Suprapubic skin (tissue), 4 donors: Measurements from ENCODE around the gene SLC39A3. TPM values are rescaled to one million over a fixed set of nuclear protein-coding genes. Genes with fewer than 3 reads are reported as not detected.

ENCODE experiments used
- DNase-seq, 2 donors: peaks; one replicate each; pipeline ENCODE4 v3.0.0-alpha.2; 2019; ENCODE audit warnings: low spot score in 2 of 2
- H3K27ac ChIP-seq: fragments of 200-600 bp; sonication (generic); one replicate; pipeline ENCODE4 v1.5.1; 2019
- H3K27me3 ChIP-seq: fragments of 200-600 bp; sonication (generic); one replicate; pipeline ENCODE4 v1.5.1; 2019
- H3K36me3 ChIP-seq: fragments of 200-600 bp; sonication (generic); one replicate; pipeline ENCODE4 v1.5.1; 2019
- H3K4me1 ChIP-seq: fragments of 200-600 bp; sonication (generic); one replicate; pipeline ENCODE4 v1.5.1; 2019
- H3K4me3 ChIP-seq: fragments of 200-600 bp; sonication (generic); one replicate; pipeline ENCODE4 v1.5.1; 2019; ENCODE audit warnings: mild to moderate bottlenecking
- H3K9me3 ChIP-seq: fragments of 200-600 bp; sonication (generic); one replicate; pipeline ENCODE4 v1.5.1; 2019
- EP300 ChIP-seq: sonication (generic); formaldehyde crosslinking; IDR thresholded peaks from one replicate; pipeline ENCODE4 v1.6.1; 2017; ENCODE audit warnings: antibody characterized with exemption
- POLR2A ChIP-seq, 2 donors: fragments of 450-650 bp; IDR thresholded peaks; one replicate each; pipeline ENCODE4 v1.6.1; 2017; ENCODE audit warnings: antibody characterized with exemption in 2 of 2, mild to moderate bottlenecking in 2 of 2, moderate library complexity in 2 of 2
- POLR2AphosphoS5 ChIP-seq, 3 donors: sonication (generic); formaldehyde crosslinking; IDR thresholded peaks; one replicate each; pipeline ENCODE4 v1.6.1; 2017; ENCODE audit warnings: antibody characterized with exemption in 3 of 3
- WGBS: methylation state at CpG from one replicate; pipeline ENCODE4 v1.1.5; 2018; 5-methylcytosine and 5-hydroxymethylcytosine counted together
- total RNA-seq, 4 donors: library from RNA; depleted of rRNA; stranded (reverse); fragments of >200 nt; gene quantifications; one replicate each; pipeline ENCODE4 v1.1.0, GENCODE V29; 2016
- TF ChIP-seq, protein P1 (sequence below), 2 donors: fragments of 200-600 bp in 1 of 2; fragments of 450-650 bp in 1 of 2; sonication (generic) in 1 of 2; IDR thresholded peaks; one replicate each; pipeline ENCODE4 v1.5.1; 2016 to 2019; ENCODE audit warnings: antibody characterized with exemption in 2 of 2, mild to moderate bottlenecking in 1 of 2, moderate library complexity in 1 of 2

SLC39A3 gene
- total RNA-seq, 4 donors from 2014 or later, result 8.0 to 31.1 (median 23.0) TPM

GRCh38 chr19:2727640-2727944 is 12.2 kb downstream of the SLC39A3 start:
- Histone ChIP-seq H3K27me3 (peaks cover 30% of the 10 kb centered on the region), H3K36me3 (peaks cover 10% of the 10 kb centered on the region), H3K9me3 (no peaks in the 10 kb centered on the region), H3K27ac (no peak overlapping the region), H3K4me1 (peaks cover 21% of the 10 kb centered on the region), H3K4me3 (no peak overlapping the region)
- 65% methylated on average over 10 of the region's 16 CpGs for WGBS
- TF ChIP-seq EP300, result no peak
- TF ChIP-seq POLR2A (IDR thresholded peaks at IDR 0.05), result no peak
- no peak for TF ChIP-seq POLR2AphosphoS5 (IDR thresholded peaks at IDR 0.05)
- TF ChIP-seq, protein P1, sequence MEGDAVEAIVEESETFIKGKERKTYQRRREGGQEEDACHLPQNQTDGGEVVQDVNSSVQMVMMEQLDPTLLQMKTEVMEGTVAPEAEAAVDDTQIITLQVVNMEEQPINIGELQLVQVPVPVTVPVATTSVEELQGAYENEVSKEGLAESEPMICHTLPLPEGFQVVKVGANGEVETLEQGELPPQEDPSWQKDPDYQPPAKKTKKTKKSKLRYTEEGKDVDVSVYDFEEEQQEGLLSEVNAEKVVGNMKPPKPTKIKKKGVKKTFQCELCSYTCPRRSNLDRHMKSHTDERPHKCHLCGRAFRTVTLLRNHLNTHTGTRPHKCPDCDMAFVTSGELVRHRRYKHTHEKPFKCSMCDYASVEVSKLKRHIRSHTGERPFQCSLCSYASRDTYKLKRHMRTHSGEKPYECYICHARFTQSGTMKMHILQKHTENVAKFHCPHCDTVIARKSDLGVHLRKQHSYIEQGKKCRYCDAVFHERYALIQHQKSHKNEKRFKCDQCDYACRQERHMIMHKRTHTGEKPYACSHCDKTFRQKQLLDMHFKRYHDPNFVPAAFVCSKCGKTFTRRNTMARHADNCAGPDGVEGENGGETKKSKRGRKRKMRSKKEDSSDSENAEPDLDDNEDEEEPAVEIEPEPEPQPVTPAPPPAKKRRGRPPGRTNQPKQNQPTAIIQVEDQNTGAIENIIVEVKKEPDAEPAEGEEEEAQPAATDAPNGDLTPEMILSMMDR (IDR thresholded peaks at IDR 0.05), result no peak
- no peak for DNase-seq

DNA sequence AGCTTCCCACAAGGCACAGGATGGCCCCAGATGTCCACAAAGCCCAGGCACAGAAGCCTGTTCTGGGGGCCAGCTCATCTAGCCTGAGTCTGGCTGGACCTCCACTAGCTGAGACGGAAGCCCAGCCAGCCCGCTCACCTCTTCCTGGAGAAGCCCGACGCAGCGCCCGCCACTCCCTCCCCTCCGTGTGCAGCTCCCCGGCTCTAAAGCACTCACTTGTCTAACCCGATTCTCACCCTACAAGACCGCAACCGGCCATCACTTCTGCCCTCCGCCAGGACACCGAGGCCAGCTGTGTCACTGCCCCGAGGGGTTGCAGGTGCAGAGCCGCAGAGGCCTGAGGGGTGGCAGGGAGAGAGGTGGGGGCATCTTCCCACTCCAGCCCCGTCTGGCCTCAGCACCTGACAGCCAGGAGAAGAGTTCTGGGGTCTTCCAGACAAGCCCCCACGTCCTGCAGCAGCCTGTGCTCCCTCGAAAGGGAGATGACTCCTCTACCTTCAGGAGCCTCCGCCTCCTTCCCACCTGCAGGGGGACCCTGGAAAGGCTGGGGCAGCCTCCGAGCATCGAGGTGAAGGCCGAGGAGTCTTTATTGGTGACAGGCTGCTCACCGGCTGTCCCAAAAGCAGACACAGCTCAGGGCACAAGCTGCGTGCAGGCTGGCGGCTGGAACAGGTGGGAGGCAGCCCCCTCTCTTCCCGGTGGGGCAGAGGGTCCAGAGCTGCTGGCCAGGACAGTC is 12.7 kb downstream of the SLC39A3 start:
- TF ChIP-seq, protein P1 (IDR thresholded peaks at IDR 0.05), result no peak
- no peak for TF ChIP-seq POLR2A (IDR thresholded peaks at IDR 0.05)
- no peak for TF ChIP-seq POLR2AphosphoS5 (IDR thresholded peaks at IDR 0.05)
- no peak for TF ChIP-seq EP300
- H3K27ac ChIP-seq, result no peak overlapping the region
- no peak for DNase-seq
- H3K36me3 ChIP-seq, result peaks cover 5% of the 10 kb centered on the region
- H3K4me1 ChIP-seq, result peaks cover 24% of the 10 kb centered on the region
- H3K4me3 ChIP-seq, result no peak overlapping the region
- H3K27me3 ChIP-seq, result peaks cover 34% of the 10 kb centered on the region
- WGBS, result 4% methylated on average over 15 of the region's 26 CpGs
- H3K9me3 ChIP-seq, result no peaks in the 10 kb centered on the region

DNA sequence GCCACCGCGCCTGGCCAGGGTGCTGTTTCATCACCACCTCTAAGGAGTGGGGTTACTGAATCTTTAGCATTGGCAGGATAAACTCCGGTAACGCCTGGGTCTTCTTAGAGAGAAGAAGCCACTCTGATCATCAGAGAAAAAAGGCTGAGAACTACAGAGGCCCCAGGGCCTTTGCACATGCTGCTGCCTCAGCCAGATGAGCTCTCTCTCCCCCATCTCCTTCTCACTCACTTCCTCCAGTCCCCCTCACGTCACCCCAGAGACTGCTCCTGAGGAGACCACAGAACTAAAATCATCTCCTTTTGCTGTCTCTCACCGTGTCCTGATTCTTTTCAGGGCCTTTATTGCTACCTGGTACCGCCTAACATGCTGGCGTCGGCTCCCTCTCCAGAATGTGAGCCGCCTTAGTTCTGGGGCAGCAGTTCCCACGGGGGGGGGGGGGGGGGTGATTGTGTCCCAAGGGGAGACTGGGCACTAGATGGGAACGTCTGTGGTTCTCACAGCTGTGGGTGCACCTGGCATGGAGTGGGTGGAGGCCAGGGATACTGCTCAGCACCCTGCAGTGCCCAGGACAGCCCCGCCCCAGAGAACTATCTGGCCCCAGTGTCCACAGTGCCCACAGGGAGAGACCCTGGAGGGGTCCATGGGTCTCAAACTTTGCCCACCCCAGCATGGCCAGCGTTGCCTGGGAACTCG is 13.5 kb downstream of the SLC39A3 start:
- 86% methylated on average over 6 of the region's 15 CpGs for WGBS
- DNase-seq, result no peak
- H3K9me3 ChIP-seq, result no peaks in the 10 kb centered on the region
- no peaks in the 10 kb centered on the region for H3K36me3 ChIP-seq
- H3K27ac ChIP-seq, result no peak overlapping the region
- H3K4me1 ChIP-seq, result peaks cover 31% of the 10 kb centered on the region
- H3K4me3 ChIP-seq, result no peak overlapping the region
- H3K27me3 ChIP-seq, result peaks cover 41% of the 10 kb centered on the region
- TF ChIP-seq POLR2AphosphoS5 (IDR thresholded peaks at IDR 0.05), result no peak
- TF ChIP-seq EP300, result no peak
- TF ChIP-seq, protein P1 (IDR thresholded peaks at IDR 0.05), result no peak
- TF ChIP-seq POLR2A (IDR thresholded peaks at IDR 0.05), result no peak

GRCh38 chr19:2724148-2724557 is 15.7 kb downstream of the SLC39A3 start:
- TF ChIP-seq, protein P1 (IDR thresholded peaks at IDR 0.05), result no peak
- TF ChIP-seq EP300, result no peak
- TF ChIP-seq POLR2AphosphoS5 (IDR thresholded peaks at IDR 0.05), result no peak
- TF ChIP-seq POLR2A (IDR thresholded peaks at IDR 0.05), result no peak
- H3K27me3 ChIP-seq, result peaks cover 56% of the 10 kb centered on the region
- no peak overlapping the region for H3K4me3 ChIP-seq
- WGBS, result 75% methylated on average over 7 of the region's 7 CpGs
- no peaks in the 10 kb centered on the region for H3K36me3 ChIP-seq
- no peaks in the 10 kb centered on the region for H3K9me3 ChIP-seq
- no peak for DNase-seq
- H3K27ac ChIP-seq, result no peak overlapping the region
- peaks cover 45% of the 10 kb centered on the region for H3K4me1 ChIP-seq

DNA sequence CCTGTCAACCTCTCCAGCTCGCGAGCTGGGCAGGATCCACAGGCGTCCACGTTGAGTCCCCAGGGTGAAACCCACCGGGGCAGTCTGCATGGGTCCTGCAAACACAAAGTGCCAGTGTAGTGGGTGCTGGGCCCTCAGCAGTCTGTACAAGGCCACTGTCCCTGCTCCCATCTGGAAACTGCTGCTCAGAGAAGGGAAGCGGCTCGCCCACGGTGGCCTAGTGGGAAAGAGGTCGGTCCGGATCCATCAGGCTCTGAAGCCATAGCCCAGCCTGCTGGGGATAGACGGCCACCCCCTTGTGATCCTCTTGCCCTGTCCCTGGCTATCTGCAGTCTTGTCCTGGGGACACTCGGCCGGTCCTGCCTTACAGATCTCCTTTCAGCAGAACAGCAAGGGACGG is 16.1 kb downstream of the SLC39A3 start:
- Histone ChIP-seq H3K9me3 (no peaks in the 10 kb centered on the region), H3K4me1 (peaks cover 45% of the 10 kb centered on the region), H3K36me3 (no peaks in the 10 kb centered on the region), H3K27ac (no peak overlapping the region), H3K4me3 (no peak overlapping the region), H3K27me3 (peaks cover 56% of the 10 kb centered on the region)
- no peak for TF ChIP-seq POLR2AphosphoS5 (IDR thresholded peaks at IDR 0.05)
- no peak for TF ChIP-seq POLR2A (IDR thresholded peaks at IDR 0.05)
- no peak for TF ChIP-seq EP300
- TF ChIP-seq, protein P1 (IDR thresholded peaks at IDR 0.05), result no peak
- WGBS, result 87% methylated on average over 3 of the region's 14 CpGs
- DNase-seq, result no peak
